ENCODE measurements around the gene ZNF101. TPM values are rescaled to one million over a fixed set of nuclear protein-coding genes. Genes with fewer than 3 reads are reported as not detected.
A peak's percentile ranks its signal among the peaks of the same experiment; 100 is the strongest.

The ZNF101 gene
- 11.0 and 12.4 TPM in 2 replicates for total RNA-seq (2014; rRNA removed; shearing (Covaris generic))

- peak; percentile 95 for DNase-seq (ENCODE audit: low read depth)
Observed at GRCh38 chr19:19668230-19669012, at the start of gene ZNF101. Gene ZNF101, plus strand, starts transcription at chr19:19668839. Its CDS starts 125 bp downstream, at chr19:19668964.

DNA sequence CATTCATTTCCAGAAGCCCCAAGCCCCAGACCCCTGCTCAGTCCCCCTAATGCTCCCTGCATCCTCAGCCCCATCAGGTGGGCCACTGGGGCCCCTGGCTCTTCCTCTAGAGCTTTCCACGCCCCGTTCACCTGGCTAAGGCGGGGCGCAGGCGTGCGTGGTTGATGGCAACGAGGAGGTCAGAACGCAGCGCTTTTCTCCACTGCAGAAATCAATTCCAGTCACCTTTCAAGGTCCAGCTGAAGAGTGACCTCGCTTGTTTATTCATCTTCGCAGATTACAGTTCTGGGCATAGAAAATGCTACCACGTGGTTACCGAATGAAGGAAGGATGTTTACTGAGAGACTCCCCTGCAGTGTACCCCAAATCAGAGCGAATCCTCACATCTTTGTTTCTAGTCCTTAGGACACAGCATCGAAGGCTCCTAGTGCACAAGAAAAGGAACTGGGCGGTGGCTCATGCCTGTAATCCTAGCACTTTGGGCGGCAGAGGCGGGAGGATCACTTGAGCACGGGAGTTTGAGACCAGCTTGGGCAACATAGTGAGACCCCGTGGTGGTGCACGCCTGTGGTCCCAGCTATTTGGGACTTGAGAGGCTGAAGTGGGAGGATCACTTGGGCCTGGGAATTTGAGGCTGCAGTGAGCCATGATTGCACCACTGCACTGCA is 49.3 kb upstream of the ZNF101 start:
- no peak for DNase-seq (ENCODE audit: low read depth)

DNA sequence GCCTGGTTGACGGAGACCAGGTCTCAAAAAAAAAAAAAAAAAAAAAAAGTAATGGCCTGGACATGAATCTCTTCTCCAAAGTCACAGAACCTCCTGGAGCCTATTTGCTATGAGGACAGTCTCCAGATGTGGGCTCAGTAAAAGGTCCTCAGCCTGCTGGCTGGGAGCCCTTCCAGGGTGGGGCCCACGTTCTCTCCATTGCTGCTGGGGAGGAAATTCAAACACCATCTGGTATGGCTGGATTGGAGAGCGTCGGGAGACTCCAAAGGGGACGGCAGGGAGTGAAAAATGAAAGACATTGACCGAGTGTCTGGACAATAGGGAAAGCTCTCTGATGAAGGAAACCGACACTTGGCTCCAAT is 48.8 kb upstream of the ZNF101 start:
- DNase-seq (ENCODE audit: low read depth), result no peak

- DNase-seq (ENCODE audit: low read depth), result no peak
Observed at GRCh38 chr19:19623383-19623782, 45.3 kb upstream of the ZNF101 start.

GRCh38 chr19:19624032-19624570 is 44.5 kb upstream of the ZNF101 start:
- DNase-seq (ENCODE audit: low read depth), result no peak

DNA sequence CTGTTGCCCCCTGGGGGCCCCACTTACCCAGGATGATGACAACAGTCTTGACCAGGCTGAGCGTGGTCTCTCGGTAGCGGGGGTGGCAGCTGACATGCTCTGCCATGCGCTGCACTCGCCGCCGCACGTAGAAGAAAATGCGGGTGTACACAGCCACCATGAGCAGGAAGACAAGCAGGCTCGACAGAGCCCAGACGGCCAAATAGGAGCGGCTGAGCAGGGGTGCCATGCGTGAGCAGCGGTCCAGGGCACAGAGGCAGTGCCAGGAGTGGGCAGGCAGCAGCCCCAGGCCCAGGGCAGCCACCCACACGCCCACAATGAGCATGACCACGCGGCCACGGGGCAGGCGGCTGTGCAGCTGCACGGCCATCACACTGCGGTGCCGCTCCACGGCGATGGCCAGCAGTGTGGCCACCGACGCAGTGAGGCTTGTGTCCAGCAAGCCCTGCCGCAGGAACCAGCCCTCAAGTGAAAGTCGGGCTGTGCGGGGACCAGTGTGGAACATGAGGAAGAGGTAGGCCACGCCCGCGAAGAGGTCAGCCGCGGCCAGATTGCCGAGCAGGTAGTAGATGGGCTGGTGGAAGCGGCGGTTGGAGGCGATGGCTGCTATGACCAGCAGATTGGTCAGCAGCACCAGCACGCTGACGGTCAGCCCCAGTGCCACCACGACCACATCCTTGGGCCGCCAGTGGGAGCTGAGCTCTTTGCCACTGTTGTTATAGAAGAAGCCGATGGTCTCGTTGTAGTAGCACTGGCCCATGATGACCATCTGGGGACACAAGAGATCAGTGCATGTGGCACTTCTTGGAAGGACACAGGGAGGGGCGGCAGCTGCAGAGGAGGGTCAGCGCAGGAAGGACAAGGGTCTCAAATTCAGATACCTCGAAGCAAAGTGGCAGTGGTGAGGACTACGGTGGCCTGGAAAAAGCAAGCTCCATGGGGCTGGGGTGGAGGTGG is 41.8 kb upstream of the ZNF101 start:
- no peak for DNase-seq (ENCODE audit: low read depth)

- no peak for DNase-seq (ENCODE audit: low read depth)
Observed at GRCh38 chr19:19627621-19628500, 40.8 kb upstream of the ZNF101 start, which contains the start of gene LPAR2. Gene LPAR2, minus strand, starts transcription at chr19:19628220. Its CDS starts 945 bp downstream, at chr19:19627275.

GRCh38 chr19:19628501-19629134 is 40.0 kb upstream of the ZNF101 start:
- DNase-seq (ENCODE audit: low read depth), result peak; percentile 48

- no peak for DNase-seq (ENCODE audit: low read depth)
Observed at GRCh38 chr19:19630062-19630414, 38.6 kb upstream of the ZNF101 start.

DNA sequence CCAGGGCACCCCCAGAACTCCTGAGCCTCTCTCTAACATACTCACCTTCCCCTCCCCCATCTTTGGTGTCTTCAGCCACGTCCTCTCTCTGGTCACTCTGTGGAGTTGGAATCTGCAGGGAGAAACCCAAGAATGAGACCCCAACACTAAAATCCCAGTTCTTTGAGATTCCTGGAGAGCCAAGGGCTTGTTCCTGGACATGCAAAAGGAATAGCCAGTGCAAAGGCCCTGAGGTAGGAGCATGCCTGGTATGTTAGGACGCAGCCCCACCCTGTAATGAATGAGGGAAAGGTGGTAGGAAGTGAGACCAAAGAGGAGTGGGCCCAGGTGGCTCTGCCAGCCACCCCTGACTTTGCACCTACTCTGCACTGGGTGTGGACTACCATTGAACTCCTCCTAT is 38.2 kb upstream of the ZNF101 start:
- no peak for DNase-seq (ENCODE audit: low read depth)

DNA sequence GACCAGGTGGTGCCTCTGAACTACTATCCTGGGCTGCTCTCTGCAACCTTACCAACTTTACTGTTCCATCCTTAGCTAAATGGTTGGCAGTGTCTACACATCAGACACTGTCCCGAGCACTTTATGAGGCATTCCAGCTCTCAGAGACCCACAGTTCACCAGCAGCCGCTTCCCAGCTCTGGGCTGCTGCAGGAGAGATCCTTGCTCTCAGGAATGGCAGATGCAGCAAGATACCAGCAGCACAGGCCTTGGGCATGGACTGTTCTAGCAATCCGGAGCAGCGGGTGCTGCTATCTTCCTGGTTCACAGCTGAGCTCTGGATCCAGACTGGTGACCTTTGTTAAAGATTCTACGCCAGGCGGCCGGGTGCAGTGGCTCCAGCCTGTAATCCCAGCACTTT is 37.3 kb upstream of the ZNF101 start:
- no peak for DNase-seq (ENCODE audit: low read depth)

DNA sequence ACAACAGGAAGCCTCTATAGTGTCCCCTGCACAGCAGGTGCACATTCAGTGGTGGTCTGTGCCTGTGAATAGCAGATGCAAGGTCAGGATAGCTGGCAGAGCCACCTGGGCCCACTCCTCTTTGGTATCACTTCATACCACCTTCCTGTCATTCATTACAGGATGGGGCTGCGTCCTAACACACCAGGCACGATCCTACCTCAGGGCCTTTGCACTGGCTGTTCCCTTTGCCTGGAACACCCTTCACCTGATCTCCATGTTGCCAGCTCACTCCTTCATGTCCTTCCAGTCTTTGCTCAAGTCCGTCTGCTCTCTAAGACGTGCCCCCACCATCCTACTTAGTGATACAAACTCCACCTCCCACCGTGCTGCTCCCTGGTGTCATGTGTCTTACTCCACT is 36.0 kb upstream of the ZNF101 start:
- DNase-seq (ENCODE audit: low read depth), result no peak

DNA sequence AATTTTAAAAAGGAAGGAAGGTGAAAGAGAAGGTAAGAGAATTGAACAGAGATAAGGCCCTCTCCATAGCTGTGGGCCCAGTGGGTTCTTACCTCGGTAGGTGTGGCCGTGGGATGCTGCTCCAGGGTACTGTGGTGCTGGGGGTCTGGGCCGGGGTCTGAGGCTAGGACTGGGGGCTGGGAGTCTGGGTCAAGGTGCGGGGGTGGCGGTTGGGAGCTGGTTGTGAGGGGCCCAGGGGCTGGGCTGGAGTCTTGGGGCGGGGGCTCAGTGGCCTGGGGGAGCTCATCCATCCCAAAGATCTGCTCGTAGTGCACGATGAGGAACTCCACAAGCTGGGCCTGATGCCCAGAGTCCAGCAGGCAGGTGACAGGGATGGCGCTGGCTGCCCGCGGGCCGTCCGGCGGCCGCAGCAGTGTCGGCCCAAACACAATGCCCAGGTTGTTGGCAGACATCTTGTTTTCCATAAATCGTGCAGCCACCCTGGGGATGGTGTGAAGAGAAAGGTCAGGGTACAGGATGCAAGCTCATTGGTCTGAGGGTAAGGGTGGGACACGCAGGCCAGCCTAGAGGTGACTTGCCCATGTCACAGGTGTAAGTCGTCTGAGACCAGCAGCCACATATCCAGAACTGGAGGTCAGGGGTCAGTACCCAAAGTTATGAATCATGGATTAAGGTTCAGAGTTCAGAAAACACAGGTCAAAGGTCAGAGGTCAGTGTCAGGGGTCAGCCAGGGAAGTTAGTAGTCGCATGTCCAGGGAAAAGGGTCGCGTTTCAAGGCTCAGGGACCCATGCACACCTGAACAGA is 34.7 kb upstream of the ZNF101 start:
- no peak for DNase-seq (ENCODE audit: low read depth)

DNA sequence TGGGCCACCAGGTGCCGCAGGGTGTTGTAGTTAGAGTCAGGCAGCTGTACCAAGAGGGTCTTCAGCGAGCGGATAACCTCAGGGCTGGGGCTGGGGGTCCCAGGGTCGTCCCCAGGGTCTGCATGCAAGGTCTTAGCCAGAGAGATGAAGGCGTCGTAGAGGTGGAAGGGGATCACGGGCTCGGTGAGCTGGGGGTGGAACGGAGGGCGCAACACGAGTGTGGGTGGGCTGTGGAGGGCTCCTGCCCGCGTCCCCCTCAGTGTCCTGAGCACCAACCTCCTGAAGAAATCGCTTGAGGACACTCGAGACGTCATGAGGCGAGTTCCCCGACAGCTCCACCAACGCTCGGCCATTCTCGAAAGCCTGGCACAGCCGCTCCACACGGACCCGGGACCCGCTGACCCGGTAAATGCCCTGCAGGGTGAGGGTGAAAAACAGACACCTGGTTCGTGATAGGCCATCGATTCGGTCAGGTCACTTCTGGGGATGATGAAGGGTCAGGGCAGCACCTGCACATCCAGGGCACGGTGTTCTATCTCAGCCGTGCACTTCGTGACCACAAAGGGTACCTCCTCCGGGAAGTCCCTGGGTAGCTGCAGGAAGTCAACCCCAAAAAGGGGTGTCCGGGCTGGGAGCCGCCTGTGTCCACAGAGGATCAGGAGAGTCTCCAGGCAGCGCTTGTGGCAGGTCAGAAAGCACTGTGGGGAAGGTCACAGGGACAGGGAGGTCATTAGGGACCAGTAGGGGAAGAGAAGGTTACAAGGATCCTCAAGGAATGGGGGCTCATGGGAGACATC is 33.9 kb upstream of the ZNF101 start:
- DNase-seq (ENCODE audit: low read depth), result no peak

GRCh38 chr19:19635313-19635702 is 33.3 kb upstream of the ZNF101 start:
- DNase-seq (ENCODE audit: low read depth), result no peak

DNA sequence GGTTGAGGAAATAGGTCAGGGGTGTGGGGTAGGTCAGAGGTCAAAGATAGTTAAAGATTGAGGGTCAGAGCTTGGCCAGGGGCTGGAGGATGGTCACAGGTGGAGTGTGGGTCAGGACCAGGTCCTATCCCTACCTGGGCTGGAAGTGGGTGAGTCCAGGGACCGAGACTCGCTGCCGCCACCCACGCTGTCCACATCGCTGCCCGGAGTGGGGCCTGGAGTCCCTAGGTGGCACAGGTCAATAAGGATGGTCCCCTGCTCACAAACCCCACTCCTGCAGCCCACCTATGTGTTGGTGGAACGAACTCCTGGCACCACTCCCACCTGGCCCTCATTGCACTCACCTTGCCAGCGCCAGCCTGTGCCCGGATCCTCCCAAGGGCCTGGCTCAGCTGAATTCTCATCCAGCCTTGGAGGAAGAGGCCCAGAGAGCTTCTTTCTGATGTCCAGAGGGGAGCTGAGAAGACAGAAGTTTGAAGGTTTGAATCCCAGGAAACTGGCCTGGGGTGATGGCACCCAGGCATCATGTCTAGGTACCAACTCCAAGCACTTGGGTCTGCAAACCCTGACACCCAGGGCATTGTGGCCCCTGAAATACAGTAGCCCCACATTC is 32.0 kb upstream of the ZNF101 start:
- no peak for DNase-seq (ENCODE audit: low read depth)

DNA sequence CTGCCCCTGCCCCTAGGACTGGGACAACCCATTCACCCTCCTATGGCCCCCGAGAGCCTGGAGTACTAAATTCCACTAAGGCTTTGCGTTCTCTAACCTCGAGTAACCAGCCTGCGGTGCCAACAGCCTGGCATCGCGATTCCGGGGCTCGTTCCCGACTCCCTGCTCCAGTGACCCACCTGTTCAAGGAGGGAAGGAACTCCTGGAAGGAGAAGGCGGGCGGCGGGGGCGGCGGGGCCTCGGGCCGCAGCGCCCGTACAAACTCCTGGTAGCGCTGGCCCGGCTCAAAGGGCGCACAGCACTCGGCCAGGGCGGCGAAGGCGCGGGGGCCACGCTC is 31.5 kb upstream of the ZNF101 start:
- DNase-seq (ENCODE audit: low read depth), result no peak

- no peak for DNase-seq (ENCODE audit: low read depth)
Observed at GRCh38 chr19:19637523-19638251, 31.0 kb upstream of the ZNF101 start.

All from Daoy (cell line).